Fibroblast of gingiva (primary cell): ENCODE results near the gene ARL9.

Experiments
- DNase-seq: peaks from one replicate; pipeline ENCODE4 v3.0.0-alpha.2; 2011; ENCODE audit warnings: low read depth

ARL9 gene

GRCh38 chr4:56531823-56532222, 26.2 kb downstream of the ARL9 start:
- peak; percentile 3 for DNase-seq

- no peak for DNase-seq
These were observed 26.6 kb downstream of the ARL9 start for GRCh38 chr4:56532239-56532638.

DNA sequence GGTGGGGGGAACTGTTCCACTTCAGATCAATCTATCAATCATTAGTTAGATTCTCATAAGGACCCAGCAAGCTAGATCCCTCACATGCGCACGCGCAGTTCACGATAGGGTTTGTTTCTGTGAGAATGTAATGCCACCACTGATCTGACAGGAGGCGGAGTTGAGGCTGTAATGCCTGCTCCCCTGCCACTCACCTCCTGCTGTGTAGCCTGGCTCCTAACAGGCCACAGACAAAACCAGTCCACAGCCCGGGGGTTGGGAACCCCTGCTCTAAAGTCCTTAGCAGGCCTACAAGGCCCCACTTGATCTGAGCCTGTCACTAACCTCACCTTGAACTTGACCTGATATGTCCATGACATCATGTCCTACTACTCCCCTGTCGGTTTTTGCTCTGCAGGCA, 30.3 kb downstream of the ARL9 start:
- DNase-seq: no peak

DNA sequence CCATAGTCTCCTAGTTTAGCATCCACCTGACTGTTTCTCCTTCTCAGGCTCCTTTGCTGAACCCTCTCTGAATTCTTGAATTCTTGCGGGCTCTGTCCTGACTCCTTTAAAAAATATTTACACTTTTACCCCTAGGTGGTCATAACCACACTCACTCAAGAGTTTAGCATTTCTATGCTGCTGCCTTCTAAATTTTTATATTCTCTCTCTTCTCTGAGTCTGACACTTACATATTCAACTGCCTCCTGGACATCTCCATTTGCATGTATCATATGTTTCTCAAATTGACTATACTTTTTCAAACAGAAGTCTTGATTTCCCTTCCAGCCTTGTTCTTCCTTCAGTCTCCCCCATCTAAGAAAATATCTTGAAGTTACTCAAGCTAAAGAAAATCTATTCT, 31.6 kb downstream of the ARL9 start:
- DNase-seq: no peak

GRCh38 chr4:56540826-56541225, 35.2 kb downstream of the ARL9 start:
- no peak for DNase-seq

GRCh38 chr4:56544573-56545131, 39.1 kb downstream of the ARL9 start:
- DNase-seq: peak; percentile 65

DNA sequence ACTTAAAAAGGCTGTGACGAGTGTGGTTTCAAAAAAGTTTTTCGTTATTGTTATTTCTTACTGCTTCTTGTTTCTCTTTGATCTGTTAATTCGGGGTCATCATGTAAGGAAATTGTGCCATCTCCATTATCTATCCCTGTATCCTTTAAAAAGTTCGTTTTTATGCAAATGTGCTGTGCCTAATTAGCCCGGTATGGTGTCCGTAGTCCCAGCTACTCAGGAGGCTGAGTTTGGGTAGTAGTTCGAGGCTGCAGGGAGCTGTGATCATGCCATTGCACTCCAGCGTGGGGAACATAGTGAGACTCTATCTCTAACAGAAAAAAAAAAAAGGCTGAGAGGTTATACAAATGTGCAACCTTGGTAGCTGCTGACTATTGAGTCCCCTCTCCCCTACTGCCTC, 45.1 kb downstream of the ARL9 start:
- no peak for DNase-seq

DNA sequence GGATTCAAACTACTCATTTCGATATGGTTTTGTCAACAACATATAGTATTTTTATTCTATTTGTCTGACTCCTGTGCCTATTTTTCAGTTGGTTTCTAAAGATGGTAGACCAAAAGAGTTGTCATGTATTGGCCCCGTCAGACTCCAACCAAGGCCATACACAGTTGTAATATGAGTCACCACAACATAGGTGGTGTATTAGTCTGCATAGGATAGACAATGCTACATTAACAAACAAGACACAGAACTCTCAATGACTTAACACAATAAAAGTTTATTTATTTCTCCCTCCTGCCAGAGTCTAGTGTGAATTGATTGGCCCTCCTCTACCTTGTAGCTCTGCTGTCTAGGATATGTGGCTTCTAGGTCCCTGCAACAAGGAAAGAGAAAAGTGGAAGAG, 45.9 kb downstream of the ARL9 start:
- DNase-seq: no peak

DNA sequence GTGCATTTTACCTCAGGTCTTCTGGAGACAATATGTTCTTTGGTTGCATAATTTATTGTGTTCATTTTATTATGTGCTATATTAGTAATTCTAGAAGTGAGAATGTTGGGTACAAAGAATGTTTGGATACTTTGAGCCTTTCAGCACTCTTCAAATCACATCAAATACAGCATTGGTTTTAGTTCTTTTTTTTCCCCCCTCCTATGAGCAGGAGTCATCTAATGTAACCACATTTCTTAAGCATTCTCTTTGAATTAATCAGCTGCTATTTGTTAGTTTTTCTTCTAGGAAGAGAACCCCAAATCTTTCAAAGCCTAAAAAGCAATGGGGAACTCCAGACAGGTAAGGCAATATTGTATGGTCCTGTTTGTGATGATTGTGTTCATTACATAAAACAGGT, 46.7 kb downstream of the ARL9 start:
- no peak for DNase-seq

GRCh38 chr4:56570041-56570440, 64.5 kb downstream of the ARL9 start:
- no peak for DNase-seq
